K562 (cell line): ENCODE measurements around the gene KCTD13. TPM values are rescaled to one million over a fixed set of nuclear protein-coding genes. Genes with fewer than 3 reads are reported as not detected.
A peak's percentile ranks its signal among the peaks of the same experiment; 100 is the strongest.

Experiments used
- ATAC-seq: fragments of 200-7000 bp; cut with Tn5 transposase; 3 replicates; pipeline ENCODE4 v1.9.1; 2020; ENCODE audit warnings: moderate library complexity
- BruUV-seq: library from RNA; stranded (reverse); fragments of 400-500 nt; replicated peaks from 2 replicates; lab custom pipeline; 2021; lab: Mats Ljungman, UMichigan
- CTCF ChIA-PET: fragments of 300-600 bp; formaldehyde crosslinking; extraction: SDS; loops from one replicate; lab custom pipeline; 2021; ENCODE audit warnings: low intra/inter-chr PET ratio; lab: Yijun Ruan, JAX
- POLR2A ChIA-PET: fragments of 300-600, 350-650 bp; sonication (Branson Sonifier 250); formaldehyde crosslinking; extraction: SDS; loops from one replicate; lab custom pipeline; 2021; ENCODE audit warnings: antibody characterized with exemption, inconsistent platforms; lab: Yijun Ruan, JAX
- DNase-seq, 4 experiments: peaks; one replicate each; pipeline versions ENCODE4 v3.0.0 to v3.0.0-alpha.2; 2011 to 2018; ENCODE audit warnings: low spot score in 3 of 4, mixed read lengths in 3 of 4; ENCODE audit errors: extremely low read depth in 1 of 4
- FAIRE-seq: peaks from 2 replicates; lab custom pipeline; 2011; peaks lifted over from hg19 to GRCh38; lab: Jason Lieb, UNC
- H2AFZ ChIP-seq: 2 replicates; pipeline ENCODE4 v1.6.0; 2011; ENCODE audit warnings: low read depth, low read length, control low read depth, inconsistent platforms
- H3K27ac ChIP-seq: fragments of 200-600 bp; 3 replicates; pipeline ENCODE4 v1.8.0; 2011; ENCODE audit warnings: low read depth, mild to moderate bottlenecking, control low read depth, inconsistent platforms, low read length, moderate library complexity, mixed read lengths; ENCODE audit errors: extremely low read depth
- H3K27me3 ChIP-seq, 2 experiments: fragments of 300-600 bp in 1 of 2; 2 replicates in 1 of 2; 3 replicates in 1 of 2; pipeline versions ENCODE4 v1.6.0 to v1.8.0; 2011; ENCODE audit warnings: inconsistent platforms in 2 of 2, low read length in 2 of 2, mild to moderate bottlenecking in 1 of 2, mixed read lengths in 1 of 2, moderate library complexity in 1 of 2; ENCODE audit not compliant: control insufficient read depth in 2 of 2, insufficient read depth in 2 of 2
- H3K36me3 ChIP-seq: fragments of 300-600 bp; 3 replicates; pipeline ENCODE4 v1.8.0; 2011; ENCODE audit warnings: mild to moderate bottlenecking, low read length, inconsistent platforms; ENCODE audit not compliant: control insufficient read depth, insufficient read depth
- H3K4me1 ChIP-seq, 2 experiments: fragments of 200-600 bp in 1 of 2; replicated peaks in 1 of 2; 2 replicates in 1 of 2; 3 replicates in 1 of 2; pipeline versions ENCODE4 v1.5.1 to v1.8.0; 2011; ENCODE audit warnings: inconsistent platforms in 2 of 2, low read length in 2 of 2, mild to moderate bottlenecking in 1 of 2, mixed read lengths in 1 of 2, moderate library complexity in 1 of 2; ENCODE audit not compliant: control insufficient read depth in 2 of 2, insufficient read depth in 2 of 2
- H3K4me2 ChIP-seq: 2 replicates; pipeline ENCODE4 v1.6.1; 2011; ENCODE audit warnings: low read length, control low read depth, inconsistent platforms, mixed read lengths; ENCODE audit not compliant: insufficient read depth
- H3K4me3 ChIP-seq: fragments of 200-600 bp; sonication (generic), shearing (Covaris generic); 2 replicates; pipeline ENCODE4 v1.5.1; 2016; ENCODE audit warnings: control low read depth, inconsistent platforms
- H3K79me2 ChIP-seq: fragments of 200-600 bp; 3 replicates; pipeline ENCODE4 v1.8.0; 2011; ENCODE audit warnings: low read length, inconsistent platforms; ENCODE audit not compliant: control insufficient read depth, insufficient read depth
- H3K9ac ChIP-seq, 2 experiments: 2 replicates each; pipeline versions ENCODE4 v1.6.0 to v1.6.1; 2011; ENCODE audit warnings: low read depth in 2 of 2, low read length in 2 of 2, control low read depth in 1 of 2, inconsistent platforms in 1 of 2, mild to moderate bottlenecking in 1 of 2, mixed read lengths in 1 of 2; ENCODE audit not compliant: insufficient read depth in 1 of 2
- H3K9me1 ChIP-seq: one replicate; pipeline ENCODE4 v1.6.0; 2011; ENCODE audit warnings: inconsistent platforms, mild to moderate bottlenecking, low read length, moderate library complexity; ENCODE audit not compliant: control insufficient read depth, insufficient read depth
- H3K9me3 ChIP-seq: replicated peaks from 2 replicates; pipeline ENCODE4 v1.5.1; 2011; ENCODE audit warnings: low read depth, low read length, inconsistent platforms; ENCODE audit not compliant: control insufficient read depth, insufficient read depth
- H4K20me1 ChIP-seq: replicated peaks from 2 replicates; pipeline ENCODE4 v1.6.1; 2011; ENCODE audit warnings: low read length, inconsistent platforms, mixed read lengths; ENCODE audit not compliant: control insufficient read depth, insufficient read depth
- ZFX ChIP-seq: sonication (generic); formaldehyde crosslinking; IDR thresholded peaks from 2 replicates; pipeline ENCODE4 v1.8.0; 2022; ENCODE audit warnings: mild to moderate bottlenecking, missing genetic modification reagents, moderate library complexity
- ZNF551 ChIP-seq: fragments of 250-450 bp; sonication (Bioruptor Pico); IDR thresholded peaks from 2 replicates; pipeline ENCODE4 v1.5.0; 2021; ENCODE audit warnings: mild to moderate bottlenecking, moderate library complexity
- WGBS: fragments of 100-300 bp; shearing (Covaris generic); methylation state at CpG from one replicate; pipeline ENCODE4 v1.1.6; 2016; ENCODE audit warnings: low coverage, mixed read lengths; ENCODE audit not compliant: insufficient coverage; ENCODE audit errors: missing lambda C conversion rate; 5-methylcytosine and 5-hydroxymethylcytosine counted together
- in situ Hi-C: fragments of 300-500 bp; cut with MboI; formaldehyde crosslinking; loops from 4 replicates; pipeline ENCODE4 v1.15.0; 2018; ENCODE audit warnings: inconsistent platforms, mixed read lengths
- intact Hi-C: fragments of 100-400 bp; cut with micrococcal nuclease; formaldehyde crosslinking; loops from 2 replicates; pipeline ENCODE4 v1.14.2; 2022
- polyA plus RNA-seq, 8 experiments: library from polyadenylated mRNA; depleted of rRNA in 4 of 8; stranded (reverse) in 5 of 8; unstranded in 3 of 8; fragments of >200 nt; fragmentation: Nextera tagmentation in 2 of 8; fragmentation: Illumina TruSeq in 1 of 8; extraction: Ambion mirVana in 2 of 8; extraction: Trizol in 1 of 8; gene quantifications; 2 replicates each; pipeline versions ENCODE4 v1.2.1 to v1.2.3, GENCODE V29; 2011 to 2014; ENCODE audit warnings: inconsistent platforms in 1 of 8, missing spikeins in 1 of 8
- total RNA-seq, 7 experiments: library from RNA; depleted of rRNA in 6 of 7; stranded (reverse); fragments of >200 nt in 6 of 7; fragmentation: Illumina TruSeq in 2 of 7; extraction: Trizol in 2 of 7; gene quantifications; 2 replicates each; pipeline versions ENCODE4 v1.2.1 to v1.2.3, GENCODE V29; 2011 to 2021; ENCODE audit warnings: low replicate concordance in 1 of 7
- TF ChIP-seq, protein P1 (sequence below): fragments of 250-450 bp; sonication (Bioruptor Pico); IDR thresholded peaks from 2 replicates; pipeline ENCODE4 v1.4.0; 2020

Gene KCTD13
- total and polyA plus RNA-seq, 9 of the 15 experiments (the other 6 are each of a cell fraction or from before 2014, with no cell fraction given) = 1.0 to 20.6 (median 9.8) TPM

DNA sequence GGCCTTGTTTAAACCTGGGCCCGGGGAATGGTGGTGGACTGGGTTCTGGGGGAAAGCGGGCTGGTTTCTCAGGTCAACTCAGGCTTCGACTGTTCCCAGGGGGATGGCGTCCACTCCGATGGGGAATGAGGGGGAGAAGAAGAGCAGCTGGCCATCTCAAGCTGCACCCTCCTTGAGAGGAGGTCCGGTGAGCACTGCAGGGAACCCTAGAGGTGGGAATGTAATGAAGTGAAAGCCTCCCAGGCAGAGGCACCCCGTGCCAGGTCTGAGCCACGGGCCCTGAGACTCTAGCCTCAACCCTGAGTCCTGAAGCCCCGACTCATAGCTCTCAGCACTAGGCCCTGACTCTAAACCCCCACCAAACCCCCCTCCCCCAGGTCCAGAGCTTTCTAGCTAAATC lies 61.8 kb downstream of the KCTD13 start:
- no peak overlapping the region for H3K4me2 ChIP-seq
- H3K79me2 ChIP-seq = peaks cover 11% of the 10 kb centered on the region; the same call in 2 of the 3 replicates
- no peak overlapping the region for H3K4me3 ChIP-seq
- H3K27me3 ChIP-seq = no peaks in the 10 kb centered on the region; a peak in 1 of 5 replicates
- H3K36me3 ChIP-seq = peaks cover 17% of the 10 kb centered on the region; the same call in 2 of the 3 replicates
- 47% methylated on average over 9 of the region's 9 CpGs for WGBS
- intact Hi-C loops (loop anchor here (5.0 kb wide), 1 partner anchor 143 kb away; no protein-coding TSS in a partner anchor), in situ Hi-C loops (no loop called here)
- H3K9me3 ChIP-seq = no peaks in the 10 kb centered on the region
- H4K20me1 ChIP-seq = no peaks in the 10 kb centered on the region
- H3K9ac ChIP-seq = peak overlapping the region in 1 of 2 experiments; percentile 55; a peak in 2 of 4 replicates
- FAIRE-seq = no peak
- CTCF ChIA-PET = no interaction called here
- ATAC-seq = no peak
- POLR2A ChIA-PET = interaction anchor here (0.7 kb wide), 1 partner anchor 13 kb away, joined by 3 read pairs; no protein-coding TSS in a partner anchor
- no peak for DNase-seq
- H3K27ac ChIP-seq = no peak overlapping the region
- no peaks in the 10 kb centered on the region for H3K9me1 ChIP-seq
- H2AFZ ChIP-seq = peak overlapping the region; percentile 99
- TF ChIP-seq ZFX (CRISPR knock-in tag) (peak; percentile 28; the same call in 1 of the 2 replicates), ZNF551 (CRISPR knock-in tag) (no peak)
- H3K4me1 ChIP-seq = peaks cover 0 to 28% of the 10 kb centered on the region in 2 experiments; a peak in 3 of 5 replicates
- BruUV-seq = no TSS peak

DNA sequence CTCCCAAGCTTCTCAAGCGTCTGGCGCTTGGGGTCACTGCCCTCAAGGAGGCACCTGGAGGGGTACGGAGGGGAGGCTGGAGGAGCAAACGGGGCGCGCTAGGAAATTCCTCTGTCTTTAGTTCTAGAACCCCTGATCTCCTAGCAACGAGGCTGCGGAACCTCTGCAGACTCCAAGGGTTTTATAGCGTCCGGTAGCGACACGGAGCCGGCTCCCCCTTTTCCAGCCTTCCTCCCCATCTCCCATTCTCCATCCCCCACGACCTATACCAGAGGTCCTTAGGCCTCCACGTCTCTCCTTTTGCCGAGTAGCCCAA lies 62.4 kb downstream of the KCTD13 start:
- Histone ChIP-seq H3K4me2 (peak overlapping the region; percentile 96), H3K9ac (peak overlapping the region; percentile 40 to 93; a peak in 3 of 4 replicates)
- 21% methylated on average over 12 of the region's 16 CpGs for WGBS
- TF ChIP-seq, protein P1, sequence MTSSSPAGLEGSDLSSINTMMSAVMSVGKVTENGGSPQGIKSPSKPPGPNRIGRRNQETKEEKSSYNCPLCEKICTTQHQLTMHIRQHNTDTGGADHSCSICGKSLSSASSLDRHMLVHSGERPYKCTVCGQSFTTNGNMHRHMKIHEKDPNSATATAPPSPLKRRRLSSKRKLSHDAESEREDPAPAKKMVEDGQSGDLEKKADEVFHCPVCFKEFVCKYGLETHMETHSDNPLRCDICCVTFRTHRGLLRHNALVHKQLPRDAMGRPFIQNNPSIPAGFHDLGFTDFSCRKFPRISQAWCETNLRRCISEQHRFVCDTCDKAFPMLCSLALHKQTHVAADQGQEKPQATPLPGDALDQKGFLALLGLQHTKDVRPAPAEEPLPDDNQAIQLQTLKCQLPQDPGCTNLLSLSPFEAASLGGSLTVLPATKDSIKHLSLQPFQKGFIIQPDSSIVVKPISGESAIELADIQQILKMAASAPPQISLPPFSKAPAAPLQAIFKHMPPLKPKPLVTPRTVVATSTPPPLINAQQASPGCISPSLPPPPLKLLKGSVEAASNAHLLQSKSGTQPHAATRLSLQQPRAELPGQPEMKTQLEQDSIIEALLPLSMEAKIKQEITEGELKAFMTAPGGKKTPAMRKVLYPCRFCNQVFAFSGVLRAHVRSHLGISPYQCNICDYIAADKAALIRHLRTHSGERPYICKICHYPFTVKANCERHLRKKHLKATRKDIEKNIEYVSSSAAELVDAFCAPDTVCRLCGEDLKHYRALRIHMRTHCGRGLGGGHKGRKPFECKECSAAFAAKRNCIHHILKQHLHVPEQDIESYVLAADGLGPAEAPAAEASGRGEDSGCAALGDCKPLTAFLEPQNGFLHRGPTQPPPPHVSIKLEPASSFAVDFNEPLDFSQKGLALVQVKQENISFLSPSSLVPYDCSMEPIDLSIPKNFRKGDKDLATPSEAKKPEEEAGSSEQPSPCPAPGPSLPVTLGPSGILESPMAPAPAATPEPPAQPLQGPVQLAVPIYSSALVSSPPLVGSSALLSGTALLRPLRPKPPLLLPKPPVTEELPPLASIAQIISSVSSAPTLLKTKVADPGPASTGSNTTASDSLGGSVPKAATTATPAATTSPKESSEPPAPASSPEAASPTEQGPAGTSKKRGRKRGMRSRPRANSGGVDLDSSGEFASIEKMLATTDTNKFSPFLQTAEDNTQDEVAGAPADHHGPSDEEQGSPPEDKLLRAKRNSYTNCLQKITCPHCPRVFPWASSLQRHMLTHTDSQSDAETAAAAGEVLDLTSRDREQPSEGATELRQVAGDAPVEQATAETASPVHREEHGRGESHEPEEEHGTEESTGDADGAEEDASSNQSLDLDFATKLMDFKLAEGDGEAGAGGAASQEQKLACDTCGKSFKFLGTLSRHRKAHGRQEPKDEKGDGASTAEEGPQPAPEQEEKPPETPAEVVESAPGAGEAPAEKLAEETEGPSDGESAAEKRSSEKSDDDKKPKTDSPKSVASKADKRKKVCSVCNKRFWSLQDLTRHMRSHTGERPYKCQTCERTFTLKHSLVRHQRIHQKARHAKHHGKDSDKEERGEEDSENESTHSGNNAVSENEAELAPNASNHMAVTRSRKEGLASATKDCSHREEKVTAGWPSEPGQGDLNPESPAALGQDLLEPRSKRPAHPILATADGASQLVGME (CRISPR knock-in tag) = 0 out of 2 replicates have a peak, but pooled peaks have one; percentile 64

More for the DNA sequence above, 62.4 kb downstream of the KCTD13 start:
- ChIA-PET CTCF (interaction anchor here (1.3 to 1.7 kb wide), 2 partner anchors 141 to 158 kb away, joined by 5 to 7 read pairs; no protein-coding TSS in a partner anchor), POLR2A (interaction anchor here (0.6 to 1.5 kb wide), 6 partner anchors 9 to 187 kb away, joined by 3 to 6 read pairs (median 5); no protein-coding TSS in a partner anchor)
- H3K4me1 ChIP-seq = peaks cover 0 to 31% of the 10 kb centered on the region in 2 experiments; a peak in 3 of 5 replicates
- H4K20me1 ChIP-seq = no peaks in the 10 kb centered on the region
- no peak for FAIRE-seq
- H3K4me3 ChIP-seq = no peak overlapping the region
- no peak for DNase-seq
- no peaks in the 10 kb centered on the region for H3K9me1 ChIP-seq
- intact Hi-C loops = loop anchor here (5.0 kb wide), 1 partner anchor 144 kb away; no protein-coding TSS in a partner anchor
- H3K9me3 ChIP-seq = no peaks in the 10 kb centered on the region
- H3K27me3 ChIP-seq = no peaks in the 10 kb centered on the region; a peak in 1 of 5 replicates
- BruUV-seq = no TSS peak
- peaks cover 11% of the 10 kb centered on the region; the same call in 2 of the 3 replicates for H3K79me2 ChIP-seq
- H3K27ac ChIP-seq = peak overlapping the region; percentile 29; the same call in 1 of the 3 replicates
- H3K36me3 ChIP-seq = peaks cover 22% of the 10 kb centered on the region; the same call in 2 of the 3 replicates
- in situ Hi-C loops = no loop called here
- ATAC-seq = no peak
- peak overlapping the region; percentile 99 for H2AFZ ChIP-seq
